MCF 10A (cell line): ENCODE measurements around the gene COL7A1. TPM values are rescaled to one million over a fixed set of nuclear protein-coding genes. Genes with fewer than 3 reads are reported as not detected.

ENCODE experiments used
- BruUV-seq: library from RNA; stranded (reverse); fragments of 400-500 nt; replicated peaks from 2 replicates; lab custom pipeline; 2021; lab: Mats Ljungman, UMichigan
- CTCF ChIA-PET: fragments of 300-600 bp; sonication (Branson Sonifier 250); formaldehyde crosslinking; extraction: SDS; loops from one replicate; lab custom pipeline; 2021; ENCODE audit warnings: antibody characterized with exemption, inconsistent platforms; lab: Yijun Ruan, JAX
- POLR2A ChIA-PET: fragments of 300-600, 350-650 bp; sonication (Branson Sonifier 250); formaldehyde crosslinking; extraction: SDS; loops from one replicate; lab custom pipeline; 2020; ENCODE audit warnings: antibody characterized with exemption, inconsistent platforms; lab: Yijun Ruan, JAX
- DNase-seq: peaks from one replicate; pipeline ENCODE4 v3.0.0-alpha.2; 2018; ENCODE audit not compliant: unreplicated experiment
- H3K27ac Mint-ChIP-seq: one replicate; pipeline ENCODE4 v1.8.0; 2022; ENCODE audit warnings: mild to moderate bottlenecking, low read depth, mixed read lengths; ENCODE audit not compliant: unreplicated experiment
- H3K27me3 Mint-ChIP-seq: one replicate; pipeline ENCODE4 v1.8.0; 2022; ENCODE audit warnings: mixed read lengths; ENCODE audit not compliant: insufficient read depth, unreplicated experiment
- H3K36me3 Mint-ChIP-seq: one replicate; pipeline ENCODE4 v1.8.0; 2022; ENCODE audit warnings: mild to moderate bottlenecking, moderate library complexity, mixed read lengths; ENCODE audit not compliant: insufficient read depth, unreplicated experiment
- H3K4me1 Mint-ChIP-seq: one replicate; pipeline ENCODE4 v1.8.0; 2022; ENCODE audit warnings: mixed read lengths; ENCODE audit not compliant: insufficient read depth, unreplicated experiment
- H3K4me3 Mint-ChIP-seq: one replicate; pipeline ENCODE4 v1.8.0; 2022; ENCODE audit warnings: mild to moderate bottlenecking, moderate library complexity, mixed read lengths; ENCODE audit not compliant: unreplicated experiment
- H3K9me3 Mint-ChIP-seq: one replicate; pipeline ENCODE4 v1.8.0; 2022; ENCODE audit warnings: mixed read lengths; ENCODE audit not compliant: unreplicated experiment
- intact Hi-C: fragments of 100-400 bp; cut with micrococcal nuclease; formaldehyde crosslinking; loops from 2 replicates; pipeline ENCODE4 v1.14.1; 2022
- total RNA-seq: library from RNA; stranded (reverse); gene quantifications from 2 replicates; pipeline ENCODE4 v1.2.3, GENCODE V29; 2022
- TF ChIP-seq, protein P1 (sequence below): fragments of 200-600 bp; IDR thresholded peaks from one replicate; pipeline ENCODE4 v1.8.0; 2022; ENCODE audit warnings: antibody characterized with exemption, mild to moderate bottlenecking; ENCODE audit not compliant: unreplicated experiment

The COL7A1 gene
- total RNA-seq, 1 experiment from 2014 or later = 60.5 TPM

DNA sequence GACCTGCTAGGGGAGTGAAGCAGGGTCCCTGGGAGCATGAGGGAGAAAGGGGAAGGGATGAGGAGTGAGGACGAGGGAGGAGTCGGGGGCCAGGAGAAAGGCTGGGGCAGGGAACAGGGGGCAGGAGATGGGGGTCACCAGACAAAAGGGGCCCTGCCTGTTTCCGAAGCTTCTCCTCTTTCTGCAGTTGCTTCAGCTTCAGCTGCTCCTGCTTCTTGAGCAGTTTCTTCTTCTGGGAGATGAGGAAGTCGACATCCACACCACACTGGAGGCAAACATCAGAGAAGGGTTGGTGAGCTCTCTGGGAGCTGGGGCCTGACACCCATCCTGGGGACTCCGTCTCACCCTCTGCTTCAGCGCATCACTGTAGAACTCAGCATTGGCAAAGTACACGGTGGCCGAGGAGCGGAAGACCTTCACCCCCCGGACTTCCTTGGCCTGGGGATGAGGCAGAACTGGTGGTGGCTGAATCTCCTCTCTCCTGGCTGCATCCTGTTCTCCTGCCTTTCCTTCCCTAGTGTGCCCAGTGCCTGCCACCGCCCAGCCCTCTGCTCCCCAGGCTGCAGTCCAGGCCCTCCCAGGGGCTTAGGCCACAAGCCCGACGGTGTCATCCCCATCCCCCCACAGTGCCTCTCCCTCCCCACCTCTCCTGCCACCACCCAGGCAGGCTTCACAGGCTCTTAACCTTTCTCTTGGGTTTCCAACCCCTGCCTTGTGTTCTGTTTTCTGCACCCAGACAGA lies 33.3 kb upstream of the COL7A1 start:
- TF ChIP-seq, protein P1, sequence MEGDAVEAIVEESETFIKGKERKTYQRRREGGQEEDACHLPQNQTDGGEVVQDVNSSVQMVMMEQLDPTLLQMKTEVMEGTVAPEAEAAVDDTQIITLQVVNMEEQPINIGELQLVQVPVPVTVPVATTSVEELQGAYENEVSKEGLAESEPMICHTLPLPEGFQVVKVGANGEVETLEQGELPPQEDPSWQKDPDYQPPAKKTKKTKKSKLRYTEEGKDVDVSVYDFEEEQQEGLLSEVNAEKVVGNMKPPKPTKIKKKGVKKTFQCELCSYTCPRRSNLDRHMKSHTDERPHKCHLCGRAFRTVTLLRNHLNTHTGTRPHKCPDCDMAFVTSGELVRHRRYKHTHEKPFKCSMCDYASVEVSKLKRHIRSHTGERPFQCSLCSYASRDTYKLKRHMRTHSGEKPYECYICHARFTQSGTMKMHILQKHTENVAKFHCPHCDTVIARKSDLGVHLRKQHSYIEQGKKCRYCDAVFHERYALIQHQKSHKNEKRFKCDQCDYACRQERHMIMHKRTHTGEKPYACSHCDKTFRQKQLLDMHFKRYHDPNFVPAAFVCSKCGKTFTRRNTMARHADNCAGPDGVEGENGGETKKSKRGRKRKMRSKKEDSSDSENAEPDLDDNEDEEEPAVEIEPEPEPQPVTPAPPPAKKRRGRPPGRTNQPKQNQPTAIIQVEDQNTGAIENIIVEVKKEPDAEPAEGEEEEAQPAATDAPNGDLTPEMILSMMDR = no peak
- no peaks in the 10 kb centered on the region for H3K27me3 Mint-ChIP-seq
- DNase-seq = no peak
- no peak overlapping the region for H3K4me3 Mint-ChIP-seq
- H3K9me3 Mint-ChIP-seq = no peaks in the 10 kb centered on the region
- no TSS peak for BruUV-seq
- peaks cover 5% of the 10 kb centered on the region for H3K4me1 Mint-ChIP-seq
- H3K36me3 Mint-ChIP-seq = peaks cover 67% of the 10 kb centered on the region
- peak overlapping the region; percentile 28 for H3K27ac Mint-ChIP-seq
- intact Hi-C loops = no loop called here
- POLR2A ChIA-PET = interaction anchor here (1.4 kb wide), 2 partner anchors 9 to 182 kb away, joined by 3 read pairs; partner anchors contain the start of gene ATRIP
- CTCF ChIA-PET = no interaction called here

DNA sequence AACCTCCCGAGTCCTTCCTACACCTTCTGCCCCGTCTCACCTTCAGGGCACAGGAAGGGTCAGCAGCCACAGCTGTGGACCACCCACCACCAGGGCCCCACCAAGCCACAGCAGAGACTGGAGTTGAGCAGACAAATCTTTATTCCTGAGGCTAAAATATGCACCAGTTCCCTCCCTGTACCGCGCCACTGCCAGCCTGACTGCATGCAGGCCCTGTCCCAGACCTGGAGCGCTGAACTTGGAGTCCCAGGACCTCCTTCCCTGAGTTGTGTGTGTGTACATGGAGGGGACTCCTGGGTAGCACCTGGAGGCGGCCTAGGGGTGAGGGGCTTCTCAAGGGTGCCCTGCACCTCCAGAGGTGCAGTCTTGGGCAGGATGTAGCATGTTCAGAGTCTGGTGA lies 30.5 kb upstream of the COL7A1 start:
- intact Hi-C loops = no loop called here
- ChIA-PET CTCF (interaction anchor here (0.6 to 3.8 kb wide), 3 partner anchors 9 to 185 kb away, joined by 3 to 16 read pairs (median 3); partner anchors contain the start of gene SLC26A6), POLR2A (interaction anchor here (0.8 to 7.4 kb wide), 4 partner anchors 9 to 69 kb away, joined by 3 to 50 read pairs (median 5); partner anchors contain the start of genes PFKFB4, SLC26A6 and UQCRC1)
- TF ChIP-seq, protein P1 = no peak
- Mint-ChIP-seq H3K4me3 (no peak overlapping the region), H3K9me3 (no peaks in the 10 kb centered on the region), H3K27me3 (no peaks in the 10 kb centered on the region), H3K36me3 (peaks cover 59% of the 10 kb centered on the region), H3K4me1 (peaks cover 5% of the 10 kb centered on the region), H3K27ac (peak overlapping the region; percentile 27)
- DNase-seq = no peak
- no TSS peak for BruUV-seq

DNA sequence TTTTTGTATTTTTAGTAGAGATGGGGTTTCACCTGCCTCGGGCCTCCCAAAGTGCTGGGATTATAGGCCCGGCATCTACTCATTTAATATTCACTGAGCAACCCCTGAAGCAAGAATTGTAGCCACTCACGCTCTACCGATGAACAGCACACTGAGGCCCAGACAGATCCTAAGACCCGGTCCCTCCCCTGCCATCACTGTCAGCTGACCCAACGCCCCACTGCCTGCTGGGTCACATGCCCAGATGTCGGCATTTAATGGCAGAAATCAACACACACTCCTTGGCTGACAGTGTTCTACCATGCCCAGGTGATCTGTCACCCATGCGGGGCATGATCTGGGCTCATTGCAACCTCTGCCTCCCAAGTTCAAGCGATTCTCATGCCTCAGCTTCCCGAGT lies 29.6 kb upstream of the COL7A1 start:
- DNase-seq = no peak
- intact Hi-C loops = no loop called here
- H3K36me3 Mint-ChIP-seq = peaks cover 55% of the 10 kb centered on the region
- no TSS peak for BruUV-seq
- peaks cover 5% of the 10 kb centered on the region for H3K4me1 Mint-ChIP-seq
- H3K27me3 Mint-ChIP-seq = no peaks in the 10 kb centered on the region
- no peaks in the 10 kb centered on the region for H3K9me3 Mint-ChIP-seq
- no peak overlapping the region for H3K27ac Mint-ChIP-seq
- POLR2A ChIA-PET = interaction anchor here (0.6 to 7.4 kb wide), 8 partner anchors 10 to 68 kb away, joined by 3 to 50 read pairs (median 4); partner anchors contain the start of genes PFKFB4, SLC26A6 and UQCRC1
- TF ChIP-seq, protein P1 = no peak
- CTCF ChIA-PET = interaction anchor here (0.6 to 3.8 kb wide), 3 partner anchors 9 to 186 kb away, joined by 3 to 16 read pairs (median 3); partner anchors contain the start of gene SLC26A6
- no peak overlapping the region for H3K4me3 Mint-ChIP-seq

DNA sequence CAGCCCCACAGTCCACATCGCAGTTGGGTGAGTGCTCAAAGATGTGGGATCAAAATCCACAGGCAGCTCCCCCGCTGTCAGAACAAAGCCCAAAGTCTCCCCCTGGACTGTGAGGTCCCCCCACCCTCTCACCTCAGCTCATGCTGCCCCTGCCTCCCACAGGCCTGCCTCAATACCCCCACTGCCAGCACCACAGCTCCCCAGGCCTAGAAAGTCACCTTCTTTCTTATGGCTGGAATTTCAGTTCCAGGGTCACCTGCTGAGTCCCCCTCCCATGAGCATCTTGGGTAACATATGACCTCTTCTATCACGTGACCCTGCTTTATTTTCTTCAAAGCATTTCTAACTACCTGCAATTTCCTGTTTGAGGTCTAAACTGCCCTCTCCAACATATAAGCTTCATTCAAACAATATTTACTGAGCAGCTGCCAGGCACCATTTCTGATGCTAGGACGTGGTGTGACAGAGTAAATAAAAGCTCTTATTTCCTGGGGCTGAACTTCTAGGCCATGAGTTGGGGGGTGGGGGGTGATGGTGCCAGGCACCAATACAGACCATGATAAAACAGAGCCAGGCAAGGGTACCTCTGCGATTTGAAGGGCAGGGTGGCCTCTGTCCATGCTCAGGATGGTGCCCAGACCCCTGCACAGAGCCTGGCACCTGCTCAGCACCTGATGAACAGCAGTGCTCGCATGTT lies 28.9 kb upstream of the COL7A1 start:
- H3K36me3 Mint-ChIP-seq = peaks cover 47% of the 10 kb centered on the region

More for the DNA sequence above, 28.9 kb upstream of the COL7A1 start:
- Mint-ChIP-seq H3K4me1 (peaks cover 5% of the 10 kb centered on the region), H3K9me3 (no peaks in the 10 kb centered on the region), H3K4me3 (no peak overlapping the region), H3K27ac (no peak overlapping the region), H3K27me3 (no peaks in the 10 kb centered on the region)
- TF ChIP-seq, protein P1 = no peak
- BruUV-seq = no TSS peak
- ChIA-PET POLR2A (interaction anchor here (0.6 to 7.4 kb wide), 9 partner anchors 11 to 130 kb away, joined by 3 to 50 read pairs (median 3); partner anchors contain the start of gene SLC26A6), CTCF (interaction anchor here (0.6 to 3.8 kb wide), 3 partner anchors 12 to 63 kb away, joined by 4 to 16 read pairs (median 8); partner anchors contain the start of gene SLC26A6)
- DNase-seq = no peak
- intact Hi-C loops = no loop called here
